Lung (tissue), 12 donors: ENCODE data around the gene HAUS6. TPM values are rescaled to one million over a fixed set of nuclear protein-coding genes. Genes with fewer than 3 reads are reported as not detected.
"Not testable (repeated sequence)": the region's sequence is repeated elsewhere in the genome, so short reads cannot be mapped to it uniquely, and the experiment has no call there.

Experiments
- ATAC-seq: fragments of 200-7000 bp; cut with Tn5 transposase; one replicate; pipeline ENCODE4 v1.9.1; 2020; ENCODE audit warnings: moderate number of reproducible peaks; ENCODE audit not compliant: insufficient read depth, low FRiP score
- DNase-seq, 3 donors: peaks; one replicate each; pipeline ENCODE4 v3.0.0-alpha.2; 2013 to 2017
- H3K27ac ChIP-seq, 2 donors: one replicate each; pipeline ENCODE4 v1.5.1; 2013; ENCODE audit warnings: mild to moderate bottlenecking in 2 of 2, moderate library complexity in 2 of 2, control low read depth in 1 of 2, inconsistent platforms in 1 of 2, low read depth in 1 of 2, low read length in 1 of 2
- H3K27me3 ChIP-seq, 3 donors: one replicate each; pipeline ENCODE4 v1.5.1; 2013; ENCODE audit warnings: low read length in 2 of 3; ENCODE audit not compliant: control insufficient read depth in 3 of 3, insufficient read depth in 3 of 3
- H3K36me3 ChIP-seq, 4 donors: one replicate each; pipeline ENCODE4 v1.5.1; 2013; ENCODE audit warnings: low read length in 4 of 4, mild to moderate bottlenecking in 1 of 4, moderate library complexity in 1 of 4; ENCODE audit not compliant: control insufficient read depth in 4 of 4, insufficient read depth in 4 of 4
- H3K4me1 ChIP-seq, 5 donors: one replicate each; pipeline ENCODE4 v1.5.1; 2013; ENCODE audit warnings: low read length in 5 of 5, mild to moderate bottlenecking in 2 of 5, moderate library complexity in 1 of 5; ENCODE audit not compliant: control insufficient read depth in 5 of 5, insufficient read depth in 5 of 5
- H3K4me3 ChIP-seq: one replicate; pipeline ENCODE4 v1.5.1; 2013; ENCODE audit warnings: mild to moderate bottlenecking, control low read depth, moderate library complexity
- H3K9ac ChIP-seq, 2 donors: one replicate each; pipeline ENCODE4 v1.5.1; 2013; ENCODE audit warnings: low read length in 2 of 2, control low read depth in 1 of 2; ENCODE audit not compliant: insufficient read depth in 1 of 2
- H3K9me3 ChIP-seq, 4 donors: one replicate each; pipeline ENCODE4 v1.5.1; 2013; ENCODE audit warnings: low read length in 3 of 4, mild to moderate bottlenecking in 1 of 4, moderate library complexity in 1 of 4; ENCODE audit not compliant: control insufficient read depth in 4 of 4, insufficient read depth in 3 of 4
- CTCF ChIP-seq: IDR thresholded peaks from 2 replicates; pipeline ENCODE4 v1.5.1; 2012; ENCODE audit warnings: mild to moderate bottlenecking; ENCODE audit errors: control extremely low read depth, extremely low read depth
- WGBS, 2 donors: extraction: QIAGEN DNeasy Blood & Tissue Kit; methylation state at CpG; one replicate each; pipeline ENCODE4 v1.1.7; 2013; 5-methylcytosine and 5-hydroxymethylcytosine counted together
- polyA plus RNA-seq, 2 donors: library from polyadenylated mRNA; stranded (reverse); fragments of 200-250 nt; gene quantifications; one replicate each; pipeline ENCODE4 v1.2.1, GENCODE V29; 2013
- total RNA-seq, 2 donors: library from RNA; depleted of rRNA in 1 of 2; stranded (reverse); fragments of >200 nt in 1 of 2; gene quantifications; one replicate each; pipeline ENCODE4 v1.2.1, GENCODE V29; 2014 to 2021
- donor health status: control.
- donor health status: control.
- donor health status: Bipolar disorder and iron deficiency.
- donor health status: healthy.
- donor health status: DM: yes; HTN: yes; CAD: no.

HAUS6 gene
- total and polyA plus RNA-seq, 4 donors: 3.6 to 13.1 (median 5.7) TPM

GRCh38 chr9:19116107-19116790 lies 13.5 kb upstream of the HAUS6 start:
- ATAC-seq (no peak), DNase-seq (no peak)
- TF ChIP-seq CTCF: no peak
- Histone ChIP-seq H3K4me1 (peaks cover 0 to 7% (median 0%) of the 10 kb centered on the region in 5 donors), H3K36me3 (peaks cover 35 to 42% (median 37%) of the 10 kb centered on the region in 4 donors), H3K9me3 (no peaks in the 10 kb centered on the region), H3K27ac (peak overlapping the region in 1 of 2 donors; percentile 79), H3K4me3 (no peak overlapping the region), H3K27me3 (no peaks in the 10 kb centered on the region), H3K9ac (no peak overlapping the region)
- WGBS, 2 donors: 86 to 87% methylated on average over 10 of the region's 10 CpGs

- DNase-seq (no peak), ATAC-seq (no peak)
- Histone ChIP-seq H3K36me3 (peaks cover 26 to 31% (median 29%) of the 10 kb centered on the region in 4 donors), H3K4me3 (no peak overlapping the region), H3K9ac (no peak overlapping the region), H3K4me1 (peaks cover 0 to 7% (median 0%) of the 10 kb centered on the region in 5 donors), H3K9me3 (no peaks in the 10 kb centered on the region), H3K27me3 (no peaks in the 10 kb centered on the region), H3K27ac (no peak overlapping the region)
- no peak for TF ChIP-seq CTCF
- WGBS, 2 donors: 93 to 95% methylated on average over 3 of the region's 3 CpGs
Observed at GRCh38 chr9:19114680-19115270, 12.1 kb upstream of the HAUS6 start.

- H3K27ac ChIP-seq: no peak overlapping the region
- no peak for TF ChIP-seq CTCF
- H3K9ac ChIP-seq: no peak overlapping the region
- no peaks in the 10 kb centered on the region for H3K27me3 ChIP-seq
- DNase-seq: no peak
- ATAC-seq: no peak
- peaks cover 22 to 28% (median 24%) of the 10 kb centered on the region in 4 donors for H3K36me3 ChIP-seq
- no peaks in the 10 kb centered on the region for H3K9me3 ChIP-seq
- no peak overlapping the region for H3K4me3 ChIP-seq
- H3K4me1 ChIP-seq: peaks cover 0 to 7% (median 0%) of the 10 kb centered on the region in 5 donors
- WGBS, 2 donors: 93 to 94% methylated on average over 12 of the region's 12 CpGs
Observed at GRCh38 chr9:19113964-19114679, 11.4 kb upstream of the HAUS6 start.

- not testable (repeated sequence) for H3K27ac ChIP-seq, DNase-seq, H3K9me3 ChIP-seq, H3K4me1 ChIP-seq, ATAC-seq, H3K4me3 ChIP-seq, H3K9ac ChIP-seq, H3K27me3 ChIP-seq
- peaks cover 16 to 27% (median 19%) of the 10 kb centered on the region in 4 donors for H3K36me3 ChIP-seq
- WGBS, 2 donors: 96 to 98% methylated on average over 7 of the region's 7 CpGs
Observed at GRCh38 chr9:19113064-19113611, 10.4 kb upstream of the HAUS6 start.
